ENCODE measurements around the gene PTPRD.

PTPRD gene

DNA sequence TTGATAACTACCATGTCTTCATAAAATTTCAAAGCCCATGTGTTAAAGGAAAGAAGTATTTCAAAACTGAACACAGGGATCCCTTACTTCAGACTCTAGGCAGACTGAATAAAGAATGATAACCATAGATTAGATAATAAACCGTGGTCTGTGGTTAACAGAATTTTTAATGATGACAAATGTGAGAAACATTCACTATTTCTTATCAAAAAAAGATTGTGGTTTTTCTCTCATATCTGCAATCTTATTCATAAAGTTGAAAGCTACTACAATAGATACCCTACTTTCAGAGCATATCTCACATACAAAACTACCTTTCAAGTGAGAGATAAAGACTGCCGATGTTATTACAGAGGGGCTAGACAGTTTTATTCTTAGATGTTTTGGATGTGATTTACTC lies 1996.4 kb downstream of the PTPRD start:
- in situ Hi-C loops (cut with MboI; ENCODE audit: low pct_unique_long_range_greater_than_20kb, low sequenced_read_pairs, unreplicated experiment) = no loop called here
- TF ChIP-seq, protein P1, sequence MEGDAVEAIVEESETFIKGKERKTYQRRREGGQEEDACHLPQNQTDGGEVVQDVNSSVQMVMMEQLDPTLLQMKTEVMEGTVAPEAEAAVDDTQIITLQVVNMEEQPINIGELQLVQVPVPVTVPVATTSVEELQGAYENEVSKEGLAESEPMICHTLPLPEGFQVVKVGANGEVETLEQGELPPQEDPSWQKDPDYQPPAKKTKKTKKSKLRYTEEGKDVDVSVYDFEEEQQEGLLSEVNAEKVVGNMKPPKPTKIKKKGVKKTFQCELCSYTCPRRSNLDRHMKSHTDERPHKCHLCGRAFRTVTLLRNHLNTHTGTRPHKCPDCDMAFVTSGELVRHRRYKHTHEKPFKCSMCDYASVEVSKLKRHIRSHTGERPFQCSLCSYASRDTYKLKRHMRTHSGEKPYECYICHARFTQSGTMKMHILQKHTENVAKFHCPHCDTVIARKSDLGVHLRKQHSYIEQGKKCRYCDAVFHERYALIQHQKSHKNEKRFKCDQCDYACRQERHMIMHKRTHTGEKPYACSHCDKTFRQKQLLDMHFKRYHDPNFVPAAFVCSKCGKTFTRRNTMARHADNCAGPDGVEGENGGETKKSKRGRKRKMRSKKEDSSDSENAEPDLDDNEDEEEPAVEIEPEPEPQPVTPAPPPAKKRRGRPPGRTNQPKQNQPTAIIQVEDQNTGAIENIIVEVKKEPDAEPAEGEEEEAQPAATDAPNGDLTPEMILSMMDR (IDR thresholded peaks at IDR 0.05; ENCODE audit: extremely low read depth, insufficient read depth, missing control alignments) = no peak
- DNase-seq (ENCODE audit: low spot score) = no peak

DNA sequence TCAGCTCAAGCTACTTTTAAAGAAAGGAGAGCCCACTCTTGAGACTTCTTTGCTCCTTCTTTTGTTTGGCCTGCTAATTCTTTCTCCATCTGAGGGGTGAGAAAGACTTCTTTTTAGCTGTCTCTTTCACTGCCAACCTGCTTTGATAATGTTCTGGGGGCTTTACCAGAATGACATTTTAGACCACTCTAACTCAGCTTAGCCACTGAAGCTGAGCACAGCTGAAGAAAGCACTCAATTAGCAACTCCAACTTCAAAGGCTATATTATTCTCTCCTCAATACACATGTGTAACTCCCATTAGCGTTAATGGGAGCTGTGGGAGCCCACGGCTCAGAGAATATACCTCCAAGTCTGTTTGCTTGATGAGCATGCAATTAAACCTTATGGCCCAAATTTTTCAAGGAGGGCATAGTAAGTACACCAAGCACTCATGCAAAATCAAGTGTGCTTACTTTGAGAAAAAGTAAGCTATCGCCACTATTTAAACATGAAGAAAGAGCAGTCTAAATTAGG lies 1997.8 kb downstream of the PTPRD start:
- in situ Hi-C loops (cut with MboI; ENCODE audit: low pct_unique_long_range_greater_than_20kb, low sequenced_read_pairs, unreplicated experiment) = no loop called here
- TF ChIP-seq, protein P1 (IDR thresholded peaks at IDR 0.05; ENCODE audit: extremely low read depth, insufficient read depth, missing control alignments) = no peak
- no peak for DNase-seq (ENCODE audit: low spot score)

DNA sequence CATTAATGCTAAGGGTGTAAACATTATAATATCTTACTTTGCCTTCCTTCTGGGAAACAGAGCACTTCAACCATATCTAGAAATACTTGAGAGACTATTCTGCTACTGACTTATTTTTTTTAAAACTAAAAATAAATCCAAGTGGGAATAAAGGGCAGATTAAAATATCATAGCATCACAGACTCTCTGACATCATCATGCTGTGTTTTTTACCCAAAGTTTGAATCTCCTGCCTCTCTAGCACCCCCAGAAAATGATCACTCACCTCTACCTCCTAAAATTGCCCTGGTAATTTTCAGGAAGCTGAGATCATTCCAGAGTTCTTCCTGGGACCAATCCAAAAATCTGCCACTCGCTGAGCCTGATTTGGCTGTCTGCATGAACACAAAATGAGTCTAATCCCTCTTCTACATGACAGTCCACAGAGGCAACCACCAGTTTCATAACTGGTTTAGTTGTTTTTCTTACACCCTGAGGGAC lies 1999.4 kb downstream of the PTPRD start:
- TF ChIP-seq, protein P1 (IDR thresholded peaks at IDR 0.05; ENCODE audit: extremely low read depth, insufficient read depth, missing control alignments) = no peak
- in situ Hi-C loops (cut with MboI; ENCODE audit: low pct_unique_long_range_greater_than_20kb, low sequenced_read_pairs, unreplicated experiment) = no loop called here
- DNase-seq (ENCODE audit: low spot score) = no peak

DNA sequence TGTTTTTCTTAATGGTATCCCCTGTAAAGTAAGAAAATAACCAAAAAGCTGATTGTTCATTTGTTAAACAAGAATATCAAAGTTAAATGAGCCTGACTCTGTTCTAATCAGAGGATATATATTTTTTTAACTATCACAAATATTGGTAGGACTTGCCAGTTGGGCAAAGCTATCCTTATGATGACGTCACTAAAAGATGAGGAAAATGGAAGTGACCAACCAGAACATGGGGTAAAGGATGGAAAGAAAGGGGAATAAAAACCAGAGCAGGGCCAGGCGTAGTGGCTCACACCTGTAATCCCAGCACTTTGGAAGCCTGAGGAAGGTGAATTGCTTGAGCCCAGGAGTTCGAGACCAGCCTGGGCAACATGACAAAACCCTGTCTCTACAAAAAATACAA lies 2001.6 kb downstream of the PTPRD start:
- in situ Hi-C loops (cut with MboI; ENCODE audit: low pct_unique_long_range_greater_than_20kb, low sequenced_read_pairs, unreplicated experiment) = no loop called here
- DNase-seq (ENCODE audit: low spot score) = no peak

DNA sequence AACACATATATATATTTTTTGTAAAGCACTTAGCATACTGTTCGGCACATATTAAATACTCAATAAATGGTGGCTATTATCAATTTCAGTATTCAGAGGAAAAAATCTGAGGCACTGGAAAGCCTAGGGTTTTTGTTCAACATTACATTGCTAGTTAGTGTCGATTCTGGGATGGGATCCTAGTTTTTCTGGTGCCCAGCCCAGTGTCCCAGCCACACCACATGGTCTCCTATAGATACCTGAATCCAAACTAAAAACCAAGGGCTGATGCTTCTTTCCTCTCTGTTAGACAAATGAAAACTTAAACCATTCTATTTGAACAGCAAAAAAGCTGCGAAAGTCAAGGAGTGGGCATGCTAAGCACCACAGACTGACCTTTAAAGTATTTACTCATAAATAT lies 2002.5 kb downstream of the PTPRD start:
- TF ChIP-seq, protein P1 (IDR thresholded peaks at IDR 0.05; ENCODE audit: extremely low read depth, insufficient read depth, missing control alignments) = no peak
- in situ Hi-C loops (cut with MboI; ENCODE audit: low pct_unique_long_range_greater_than_20kb, low sequenced_read_pairs, unreplicated experiment) = no loop called here
- DNase-seq (ENCODE audit: low spot score) = no peak

More for the DNA sequence above, 2001.6 kb downstream of the PTPRD start:
- TF ChIP-seq, protein P1 (IDR thresholded peaks at IDR 0.05; ENCODE audit: extremely low read depth, insufficient read depth, missing control alignments) = no peak

DNA sequence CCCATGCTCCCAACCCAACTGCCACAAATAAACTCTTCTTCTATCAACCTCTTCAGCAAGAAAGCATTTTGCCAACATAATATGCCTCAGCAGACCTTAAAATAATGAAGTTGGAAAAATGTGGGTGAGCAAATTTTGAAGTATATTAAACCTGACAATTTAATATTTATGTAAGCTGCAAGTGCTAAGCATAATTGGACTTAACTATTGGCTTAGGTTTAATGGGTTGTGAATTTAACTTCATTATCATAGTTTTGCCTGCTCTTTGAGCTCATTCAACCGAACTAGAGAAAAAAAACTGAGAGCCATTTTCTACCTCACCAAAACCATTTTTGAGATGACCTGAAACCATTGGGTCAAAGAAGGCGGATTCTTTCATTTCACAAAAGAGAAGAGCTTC lies 2007.7 kb downstream of the PTPRD start:
- TF ChIP-seq, protein P1 (IDR thresholded peaks at IDR 0.05; ENCODE audit: extremely low read depth, insufficient read depth, missing control alignments) = no peak
- in situ Hi-C loops (cut with MboI; ENCODE audit: low pct_unique_long_range_greater_than_20kb, low sequenced_read_pairs, unreplicated experiment) = no loop called here
- DNase-seq (ENCODE audit: low spot score) = no peak

Data from GM13977 (cell line).